Bone marrow (tissue), 2 donors: ENCODE results near the gene PTPRN.
"Not testable (repeated sequence)": the region's sequence is repeated elsewhere in the genome, so short reads cannot be mapped to it uniquely, and the experiment has no call there.

Source experiments
- DNase-seq, 2 donors: peaks; one replicate each; lab custom pipeline; 2025; lab: John Stamatoyannopoulos, UW

Gene PTPRN

GRCh38 chr2:219309278-219309677 is at the start of gene PTPRN:
Gene PTPRN, minus strand, starts transcription at chr2:219309401. Its CDS starts 69 bp downstream, at chr2:219309332.
- no peak for DNase-seq

- no peak for DNase-seq
Observed at GRCh38 chr2:219358170-219359075, 49.2 kb upstream of the PTPRN start.

GRCh38 chr2:219356834-219357233 is 47.6 kb upstream of the PTPRN start:
- DNase-seq: no peak

GRCh38 chr2:219354582-219354981 is 45.4 kb upstream of the PTPRN start:
- DNase-seq: no peak

- no peak for DNase-seq
Observed at GRCh38 chr2:219353129-219353528, 43.9 kb upstream of the PTPRN start.

- DNase-seq: peak; percentile 26 to 43
Observed at GRCh38 chr2:219352448-219353023, 43.3 kb upstream of the PTPRN start.

- DNase-seq: no peak
Observed at GRCh38 chr2:219350710-219351221, 41.6 kb upstream of the PTPRN start.

- DNase-seq: no peak
Observed at GRCh38 chr2:219350215-219350614, 41.0 kb upstream of the PTPRN start.

- peak in 1 of 2 donors; percentile 1 for DNase-seq
Observed at GRCh38 chr2:219344751-219345430, 35.7 kb upstream of the PTPRN start.

- no peak for DNase-seq
Observed at GRCh38 chr2:219335373-219335786, 26.2 kb upstream of the PTPRN start.

GRCh38 chr2:219334076-219334475 is 24.9 kb upstream of the PTPRN start:
- no peak for DNase-seq

GRCh38 chr2:219332542-219332941 is 23.3 kb upstream of the PTPRN start, which contains the start of gene RESP18:
Gene RESP18, minus strand, starts transcription at chr2:219332744.
- no peak for DNase-seq

GRCh38 chr2:219331560-219332213 is 22.5 kb upstream of the PTPRN start:
- no peak for DNase-seq

- no peak for DNase-seq
Observed at GRCh38 chr2:219327719-219328118, 18.5 kb upstream of the PTPRN start.

- DNase-seq: no peak
Observed at GRCh38 chr2:219325657-219326315, 16.6 kb upstream of the PTPRN start.

- no peak for DNase-seq
Observed at GRCh38 chr2:219325136-219325535, 15.9 kb upstream of the PTPRN start.

GRCh38 chr2:219323434-219323833 is 14.2 kb upstream of the PTPRN start:
- no peak for DNase-seq

GRCh38 chr2:219314804-219315468 is 5.7 kb upstream of the PTPRN start:
- no peak for DNase-seq

- DNase-seq: not testable (repeated sequence)
Observed at GRCh38 chr2:219312683-219313263, 3.6 kb upstream of the PTPRN start.
